ENCODE results near the gene C1QTNF4.
A peak's percentile ranks its signal among the peaks of the same experiment; 100 is the strongest.

C1QTNF4 gene

GRCh38 chr11:47578524-47579494 is 15.4 kb downstream of the C1QTNF4 start, which contains the start of the genes KBTBD4 and NDUFS3:
TSS of gene KBTBD4 (minus strand) at chr11:47578970. CDS start at chr11:47578951, 19 bp downstream.
TSS of gene NDUFS3 (plus strand) at chr11:47579074. CDS start at chr11:47579092, 18 bp downstream.
- Histone ChIP-seq H4K20me1 (ENCODE audit: insufficient read depth, low read length) (peaks cover 7% of the 10 kb centered on the region; the same call in 1 of the 2 replicates), H2AFZ (ENCODE audit: low read depth, low read length) (peak within 1 kb of the TSS; percentile 97)
- no peak for TF ChIP-seq EZH2 (IDR thresholded peaks at IDR 0.05; ENCODE audit: borderline replicate concordance, low read depth, low read length, severe bottlenecking)
- no peak for TF ChIP-seq CTCF (IDR thresholded peaks at IDR 0.05; ENCODE audit: borderline replicate concordance, extremely low read depth, low read length, poor library complexity, severe bottlenecking)

GRCh38 chr11:47577460-47578041 is 16.7 kb downstream of the C1QTNF4 start:
- DNase-seq (no peak), ATAC-seq (ENCODE audit: insufficient read depth, low read depth) (no peak)
- Histone ChIP-seq H3K9me3 (ENCODE audit: insufficient read depth, low read length, severe bottlenecking) (no peaks in the 10 kb centered on the region), H3K9ac (ENCODE audit: low read depth, low read length) (peak overlapping the region; percentile 89), H3K79me2 (ENCODE audit: insufficient read depth, low read length) (peaks cover 77% of the 10 kb centered on the region), H3K27ac (ENCODE audit: low read length) (peak overlapping the region; percentile 96; the same call in 1 of the 2 replicates), H3K4me2 (ENCODE audit: insufficient read depth, low read length) (peak overlapping the region; percentile 97), H2AFZ (ENCODE audit: low read depth, low read length) (no peak overlapping the region), H3K4me1 (ENCODE audit: insufficient read depth, low read length) (peaks cover 44% of the 10 kb centered on the region), H4K20me1 (ENCODE audit: insufficient read depth, low read length) (peaks cover 10% of the 10 kb centered on the region; the same call in 1 of the 2 replicates), H3K36me3 (ENCODE audit: insufficient read depth, low read length) (peaks cover 78% of the 10 kb centered on the region), H3K4me3 (ENCODE audit: low read depth in 1 of 2, low read length in 2 of 2) (peak overlapping the region; percentile 89 to 95; a peak in 3 of 4 replicates), H3K27me3 (ENCODE audit: insufficient read depth, low read length, poor library complexity) (no peaks in the 10 kb centered on the region)
- TF ChIP-seq EZH2 (IDR thresholded peaks at IDR 0.05; ENCODE audit: borderline replicate concordance, low read depth, low read length, severe bottlenecking), result no peak
- TF ChIP-seq CTCF (IDR thresholded peaks at IDR 0.05; ENCODE audit: borderline replicate concordance, extremely low read depth, low read length, poor library complexity, severe bottlenecking), result no peak

More at GRCh38 chr11:47578524-47579494, 15.4 kb downstream of the C1QTNF4 start, which contains the start of the genes KBTBD4 and NDUFS3:
- DNase-seq, result peak; percentile 88
- Histone ChIP-seq H3K4me1 (ENCODE audit: insufficient read depth, low read length) (peaks cover 42% of the 10 kb centered on the region), H3K27me3 (ENCODE audit: insufficient read depth, low read length, poor library complexity) (no peaks in the 10 kb centered on the region), H3K9ac (ENCODE audit: low read depth, low read length) (peak within 1 kb of the TSS; percentile 89), H3K9me3 (ENCODE audit: insufficient read depth, low read length, severe bottlenecking) (no peaks in the 10 kb centered on the region), H3K4me3 (ENCODE audit: low read depth in 1 of 2, low read length in 2 of 2) (peak within 1 kb of the TSS; percentile 89 to 95), H3K4me2 (ENCODE audit: insufficient read depth, low read length) (peak within 1 kb of the TSS; percentile 97), H3K79me2 (ENCODE audit: insufficient read depth, low read length) (peaks cover 65% of the 10 kb centered on the region), H3K27ac (ENCODE audit: low read length) (peak within 1 kb of the TSS; percentile 96), H3K36me3 (ENCODE audit: insufficient read depth, low read length) (peaks cover 78% of the 10 kb centered on the region)
- ATAC-seq (ENCODE audit: insufficient read depth, low read depth), result peak; percentile 92

- Histone ChIP-seq H3K27me3 (ENCODE audit: insufficient read depth, low read length, poor library complexity) (no peaks in the 10 kb centered on the region), H3K9me3 (ENCODE audit: insufficient read depth, low read length, severe bottlenecking) (no peaks in the 10 kb centered on the region), H3K4me2 (ENCODE audit: insufficient read depth, low read length) (0 out of 2 replicates have a peak overlapping the region, but pooled peaks have one; percentile 19), H3K36me3 (ENCODE audit: insufficient read depth, low read length) (peaks cover 86% of the 10 kb centered on the region), H3K4me3 (ENCODE audit: low read depth in 1 of 2, low read length in 2 of 2) (no peak overlapping the region), H2AFZ (ENCODE audit: low read depth, low read length) (no peak overlapping the region), H3K79me2 (ENCODE audit: insufficient read depth, low read length) (peaks cover 77% of the 10 kb centered on the region), H3K9ac (ENCODE audit: low read depth, low read length) (no peak overlapping the region), H3K4me1 (ENCODE audit: insufficient read depth, low read length) (peaks cover 19% of the 10 kb centered on the region), H4K20me1 (ENCODE audit: insufficient read depth, low read length) (peaks cover 13% of the 10 kb centered on the region; the same call in 1 of the 2 replicates), H3K27ac (ENCODE audit: low read length) (no peak overlapping the region)
- TF ChIP-seq CTCF (IDR thresholded peaks at IDR 0.05; ENCODE audit: borderline replicate concordance, extremely low read depth, low read length, poor library complexity, severe bottlenecking) (no peak), EZH2 (IDR thresholded peaks at IDR 0.05; ENCODE audit: borderline replicate concordance, low read depth, low read length, severe bottlenecking) (no peak)
- ATAC-seq (ENCODE audit: insufficient read depth, low read depth), result no peak; the same call in 2 of the 3 replicates
- no peak for DNase-seq
Observed at GRCh38 chr11:47573321-47573720, 20.9 kb downstream of the C1QTNF4 start.
